BJ (cell line): ENCODE data around the gene SERPINA12. TPM values are rescaled to one million over a fixed set of nuclear protein-coding genes. Genes with fewer than 3 reads are reported as not detected.

Experiments used
- CTCF ChIA-PET: fragments of 350-600 bp; formaldehyde crosslinking; extraction: SDS; loops from one replicate; lab custom pipeline; 2021; ENCODE audit warnings: antibody characterized with exemption, inconsistent platforms; lab: Yijun Ruan, JAX
- POLR2A ChIA-PET: fragments of 300-600 bp; sonication (Branson Sonifier 250); formaldehyde crosslinking; extraction: SDS; loops from one replicate; lab custom pipeline; 2021; ENCODE audit warnings: antibody characterized with exemption; lab: Charles Lee
- DNase-seq: peaks from one replicate; pipeline ENCODE4 v3.0.0-alpha.2; 2011; ENCODE audit warnings: low read depth
- H3K27me3 ChIP-seq: 2 replicates; pipeline ENCODE4 v1.6.0; 2011; ENCODE audit warnings: low read length; ENCODE audit not compliant: control insufficient read depth, insufficient read depth
- H3K36me3 ChIP-seq: 2 replicates; pipeline ENCODE4 v1.5.1; 2011; ENCODE audit warnings: low read length; ENCODE audit not compliant: control insufficient read depth, insufficient read depth
- H3K4me3 ChIP-seq: 2 replicates; pipeline ENCODE4 v1.5.1; 2011; ENCODE audit warnings: low read depth, mild to moderate bottlenecking, control low read depth, low read length
- CTCF ChIP-seq: IDR thresholded peaks from 2 replicates; pipeline ENCODE4 v1.5.1; 2011; ENCODE audit warnings: low read depth, mild to moderate bottlenecking, control low read depth, inconsistent platforms, low read length, moderate library complexity; ENCODE audit not compliant: insufficient read depth
- polyA plus RNA-seq: library from polyadenylated mRNA; depleted of rRNA; stranded (reverse); fragments of >200 nt; gene quantifications from 2 replicates; pipeline ENCODE4 v1.2.3, GENCODE V29; 2011; rRNA removed

The SERPINA12 gene
- polyA plus RNA-seq, 1 experiment = not detected

GRCh38 chr14:94439453-94440057, 69.7 kb downstream of the SERPINA12 start:
- ChIA-PET POLR2A (no interaction called here), CTCF (interaction anchor here (1.3 kb wide), 1 partner anchor 47 kb away, joined by 3 read pairs; no protein-coding TSS in a partner anchor)
- no peak for DNase-seq
- H3K36me3 ChIP-seq = no peaks in the 10 kb centered on the region
- H3K27me3 ChIP-seq = no peaks in the 10 kb centered on the region
- no peak overlapping the region for H3K4me3 ChIP-seq
- no peak for TF ChIP-seq CTCF

Other genes starting within 250 kb of the SERPINA12 start
- not detected in 2 replicates for gene SERPINA10, start 216.2 kb downstream of the SERPINA12 start, polyA plus RNA-seq
- gene SERPINA6, start 186.1 kb downstream of the SERPINA12 start, polyA plus RNA-seq = not detected in 2 replicates
- not detected in 2 replicates for gene SERPINA2, start 142.8 kb downstream of the SERPINA12 start, polyA plus RNA-seq
- gene SERPINA1, start 120.9 kb downstream of the SERPINA12 start, polyA plus RNA-seq = 0.34 and 0.40 TPM in 2 replicates
- not detected in 2 replicates for gene SERPINA11, start 56.7 kb downstream of the SERPINA12 start, polyA plus RNA-seq
- gene SERPINA9, start 33.3 kb downstream of the SERPINA12 start, polyA plus RNA-seq = 0.09 and 0.12 TPM in 2 replicates
- gene SERPINA4, start 52.0 kb upstream of the SERPINA12 start, polyA plus RNA-seq = not detected in 2 replicates
- gene SERPINA5, start 72.0 kb upstream of the SERPINA12 start, polyA plus RNA-seq = 0.09 and 0.12 TPM in 2 replicates
- gene SERPINA3, start 102.9 kb upstream of the SERPINA12 start, polyA plus RNA-seq = 0.70 and 0.91 TPM in 2 replicates